HepG2 (cell line): ENCODE data around the gene SLC15A2. TPM values are rescaled to one million over a fixed set of nuclear protein-coding genes. Genes with fewer than 3 reads are reported as not detected.

Source experiments
- ATAC-seq: fragments of 200-7000 bp; cut with Tn5 transposase; 3 replicates; pipeline ENCODE4 v1.9.1; 2020; ENCODE audit warnings: mild to moderate bottlenecking, moderate library complexity
- BruUV-seq: library from RNA; stranded (reverse); fragments of 400-500 nt; replicated peaks from 2 replicates; lab custom pipeline; 2021; lab: Mats Ljungman, UMichigan
- CTCF ChIA-PET: fragments of 300-600 bp; formaldehyde crosslinking; extraction: SDS; loops from one replicate; lab custom pipeline; 2021; ENCODE audit warnings: low total read pairs, inconsistent platforms, low intra/inter-chr PET ratio; lab: Yijun Ruan, JAX
- POLR2A ChIA-PET: fragments of 350-600 bp; sonication (Branson Sonifier 250); formaldehyde crosslinking; loops from one replicate; lab custom pipeline; 2020; ENCODE audit warnings: antibody characterized with exemption, inconsistent platforms; lab: Yijun Ruan, JAX
- DNase-seq: peaks from one replicate; pipeline ENCODE4 v3.0.0-alpha.2; 2015; ENCODE audit warnings: low spot score
- FAIRE-seq: peaks from 3 replicates; lab custom pipeline; 2011; peaks lifted over from hg19 to GRCh38; lab: Jason Lieb, UNC
- H2AFZ ChIP-seq: one replicate; pipeline ENCODE4 v1.6.1; 2011; ENCODE audit warnings: low read length, inconsistent platforms
- H3K27ac ChIP-seq: fragments of 300-600 bp; 3 replicates; pipeline ENCODE4 v1.8.0; 2011; ENCODE audit warnings: mixed run types, mild to moderate bottlenecking, mixed read lengths, low read length, inconsistent platforms; ENCODE audit not compliant: insufficient read depth; ENCODE audit errors: extremely low read length
- H3K27me3 ChIP-seq, 2 experiments: fragments of 200-600 bp in 1 of 2; 2 replicates in 1 of 2; 3 replicates in 1 of 2; pipeline versions ENCODE4 v1.6.0 to v1.8.0; 2011; ENCODE audit warnings: low read length in 2 of 2, mild to moderate bottlenecking in 2 of 2, moderate library complexity in 2 of 2, inconsistent platforms in 1 of 2; ENCODE audit not compliant: insufficient read depth in 2 of 2, control insufficient read depth in 1 of 2
- H3K36me3 ChIP-seq, 2 experiments: fragments of 200-600 bp in 1 of 2; replicated peaks in 1 of 2; 2 replicates in 1 of 2; 3 replicates in 1 of 2; pipeline versions ENCODE4 v1.5.1 to v1.8.0; 2011; ENCODE audit warnings: low read length in 2 of 2, inconsistent platforms in 1 of 2; ENCODE audit not compliant: insufficient read depth in 2 of 2, control insufficient read depth in 1 of 2
- H3K4me1 ChIP-seq: 2 replicates; pipeline ENCODE4 v1.5.1; 2012; ENCODE audit warnings: low read length, inconsistent platforms; ENCODE audit not compliant: insufficient read depth
- H3K4me2 ChIP-seq: 2 replicates; pipeline ENCODE4 v1.6.0; 2011; ENCODE audit warnings: low read depth, low read length, inconsistent platforms
- H3K4me3 ChIP-seq, 3 experiments: fragments of 200-600 bp in 1 of 3; sonication (generic), shearing (Covaris generic) in 1 of 3; replicated peaks in 1 of 3; 2 replicates each; pipeline ENCODE4 v1.5.1; 2011 to 2016; ENCODE audit warnings: low read length in 3 of 3, inconsistent platforms in 2 of 3, low read depth in 2 of 3, mild to moderate bottlenecking in 2 of 3, control low read depth in 1 of 3, mixed read lengths in 1 of 3; ENCODE audit not compliant: insufficient read depth in 1 of 3
- H3K79me2 ChIP-seq: one replicate; pipeline ENCODE4 v1.6.1; 2011; ENCODE audit warnings: low read length, inconsistent platforms; ENCODE audit not compliant: insufficient read depth
- H3K9ac ChIP-seq: 2 replicates; pipeline ENCODE4 v1.6.0; 2011; ENCODE audit warnings: mild to moderate bottlenecking, low read depth, low read length, inconsistent platforms; ENCODE audit not compliant: insufficient read depth
- H3K9me3 ChIP-seq: 2 replicates; pipeline ENCODE4 v1.5.1; 2012; ENCODE audit warnings: mild to moderate bottlenecking, low read length
- H4K20me1 ChIP-seq: 2 replicates; pipeline ENCODE4 v1.6.0; 2011; ENCODE audit warnings: inconsistent platforms, mild to moderate bottlenecking, low read length, moderate library complexity; ENCODE audit not compliant: insufficient read depth
- ATF2 ChIP-seq: sonication (generic); formaldehyde crosslinking; IDR thresholded peaks from 2 replicates; pipeline ENCODE4 v1.4.0; 2020; ENCODE audit warnings: missing genetic modification reagents
- CAMTA2 ChIP-seq: sonication (generic); formaldehyde crosslinking; IDR thresholded peaks from 2 replicates; pipeline ENCODE4 v1.4.0; 2020; ENCODE audit warnings: mild to moderate bottlenecking, missing genetic modification reagents, borderline replicate concordance
- FOXO1 ChIP-seq: sonication (generic); formaldehyde crosslinking; IDR thresholded peaks from 2 replicates; pipeline ENCODE4 v1.4.0; 2020; ENCODE audit warnings: missing genetic modification reagents
- HNRNPL ChIP-seq: fragments of 200-400 bp; formaldehyde crosslinking; IDR thresholded peaks from 2 replicates; pipeline ENCODE4 v1.6.1; 2017; ENCODE audit warnings: mild to moderate bottlenecking, low read depth, low read length
- KMT2B ChIP-seq: IDR thresholded peaks from 2 replicates; pipeline ENCODE4 v1.6.1; 2016; ENCODE audit warnings: missing genetic modification reagents, missing compliant biosample characterization
- RELA ChIP-seq: sonication (generic); formaldehyde crosslinking; IDR thresholded peaks from 2 replicates; pipeline ENCODE4 v1.4.0; 2020; ENCODE audit warnings: missing genetic modification reagents
- SRSF1 ChIP-seq: fragments of 200-400 bp; formaldehyde crosslinking; optimal IDR thresholded peaks from 2 replicates; pipeline ENCODE3; 2017; ENCODE audit warnings: mild to moderate bottlenecking, low read depth, low read length, moderate library complexity
- ZBTB38 ChIP-seq: sonication (generic); formaldehyde crosslinking; IDR thresholded peaks from 2 replicates; pipeline ENCODE4 v1.5.1; 2020; ENCODE audit warnings: mild to moderate bottlenecking, missing genetic modification reagents
- ZNF142 ChIP-seq: sonication (generic); formaldehyde crosslinking; IDR thresholded peaks from 2 replicates; pipeline ENCODE4 v1.4.0; 2020; ENCODE audit warnings: missing genetic modification reagents
- ZNF326 ChIP-seq: sonication (generic); formaldehyde crosslinking; IDR thresholded peaks from 2 replicates; pipeline ENCODE4 v1.4.0; 2020; ENCODE audit warnings: missing genetic modification reagents, borderline replicate concordance
- ZNF354B ChIP-seq: sonication (generic); formaldehyde crosslinking; IDR thresholded peaks from 2 replicates; pipeline ENCODE4 v1.8.0; 2022; ENCODE audit warnings: mild to moderate bottlenecking, missing genetic modification reagents
- ZNF780A ChIP-seq: sonication (generic); formaldehyde crosslinking; IDR thresholded peaks from 2 replicates; pipeline ENCODE4 v1.8.0; 2022; ENCODE audit warnings: mild to moderate bottlenecking, missing genetic modification reagents, moderate library complexity
- WGBS: methylation state at CpG from one replicate; pipeline ENCODE4 v1.1.6; 2017; ENCODE audit warnings: low lambda C conversion rate; 5-methylcytosine and 5-hydroxymethylcytosine counted together
- in situ Hi-C: cut with HindIII; loops from 2 replicates; pipeline ENCODE4 v1.10.0; 2017; ENCODE audit warnings: low pct_unique_long_range_greater_than_20kb; ENCODE audit not compliant: extremely low pct_ligation_motif_present
- intact Hi-C: fragments of 100-400 bp; cut with micrococcal nuclease; formaldehyde crosslinking; loops from one replicate; pipeline ENCODE4 v1.10.0; 2022; ENCODE audit not compliant: unreplicated experiment
- polyA plus RNA-seq, 8 experiments: library from polyadenylated mRNA; depleted of rRNA in 3 of 8; stranded (reverse) in 7 of 8; unstranded in 1 of 8; fragments of >200 nt; fragmentation: Illumina TruSeq in 4 of 8; extraction: Trizol in 4 of 8; gene quantifications; 2 replicates each; pipeline versions ENCODE4 v1.2.1 to v1.2.3, GENCODE V29; 2011 to 2016; ENCODE audit warnings: low read depth in 4 of 8, missing spikeins in 1 of 8, mixed read lengths in 1 of 8; ENCODE audit not compliant: insufficient read depth in 1 of 8
- total RNA-seq, 5 experiments: library from RNA; depleted of rRNA; stranded (reverse); fragments of >200 nt; fragmentation: Illumina TruSeq; extraction: Trizol; gene quantifications; 2 replicates each; pipeline ENCODE4 v1.2.3, GENCODE V29; 2016; ENCODE audit warnings: low read depth in 1 of 5

The SLC15A2 gene
- total and polyA plus RNA-seq, 2 of the 13 experiments (the other 11 are each of a cell fraction or from before 2014, with no cell fraction given): 1.0 to 1.4 TPM

GRCh38 chr3:121976727-121977126, 82.5 kb downstream of the SLC15A2 start:
- ATAC-seq: no peak
- intact Hi-C loops: no loop called here

GRCh38 chr3:121979246-121979645, 85.0 kb downstream of the SLC15A2 start:
- intact Hi-C loops (no loop called here), in situ Hi-C loops (no loop called here)
- Histone ChIP-seq H3K9ac (no peak overlapping the region), H3K27ac (no peak overlapping the region), H3K36me3 (no peaks in the 10 kb centered on the region), H3K4me2 (no peak overlapping the region), H3K4me3 (no peak overlapping the region), H3K27me3 (no peaks in the 10 kb centered on the region), H3K79me2 (no peaks in the 10 kb centered on the region), H4K20me1 (no peaks in the 10 kb centered on the region), H3K9me3 (peaks cover 5% of the 10 kb centered on the region; the same call in 1 of the 2 replicates), H2AFZ (no peak overlapping the region), H3K4me1 (no peaks in the 10 kb centered on the region)
- 0% methylated on average over 2 of the region's 2 CpGs for WGBS
- FAIRE-seq (no peak), ATAC-seq (no peak), DNase-seq (no peak)
- POLR2A ChIA-PET: no interaction called here
- CTCF ChIA-PET: no interaction called here
- TF ChIP-seq ZNF354B (CRISPR knock-in tag) (no peak), SRSF1 (no peak), CAMTA2 (CRISPR knock-in tag) (no peak), ZBTB38 (CRISPR knock-in tag) (no peak), ZNF142 (no peak), ZNF780A (CRISPR knock-in tag) (no peak), ATF2 (no peak), KMT2B (CRISPR knock-in tag) (no peak), FOXO1 (CRISPR knock-in tag) (no peak), HNRNPL (no peak)
- no TSS peak for BruUV-seq

More at GRCh38 chr3:121976727-121977126, 82.5 kb downstream of the SLC15A2 start:
- Histone ChIP-seq H3K27ac (no peak overlapping the region), H3K79me2 (no peaks in the 10 kb centered on the region), H3K9ac (no peak overlapping the region), H3K4me2 (no peak overlapping the region), H2AFZ (no peak overlapping the region)
- BruUV-seq: no TSS peak
- no peak for FAIRE-seq
- TF ChIP-seq ZNF326: no peak
- TF ChIP-seq RELA (CRISPR knock-in tag): no peak
- TF ChIP-seq, all 625 proteins: peak for 0
- H3K27me3 ChIP-seq: no peaks in the 10 kb centered on the region
- DNase-seq: no peak
- whole genome bisulfite sequencing: 31% methylated on average over 1 of the region's 1 CpG
- no peaks in the 10 kb centered on the region for H4K20me1 ChIP-seq
- H3K36me3 ChIP-seq: no peaks in the 10 kb centered on the region
- no peaks in the 10 kb centered on the region for H3K4me1 ChIP-seq
- ChIA-PET POLR2A (no interaction called here), CTCF (no interaction called here)
- no peak overlapping the region for H3K4me3 ChIP-seq
- in situ Hi-C loops: no loop called here
- H3K9me3 ChIP-seq: peaks cover 5% of the 10 kb centered on the region; the same call in 1 of the 2 replicates
